NCI-H748 (cell line): ENCODE measurements around the gene PFKFB4.
A peak's percentile ranks its signal among the peaks of the same experiment; 100 is the strongest.
"Not testable (repeated sequence)": the region's sequence is repeated elsewhere in the genome, so short reads cannot be mapped to it uniquely, and the experiment has no call there.

Experiments used
- DNase-seq: peaks from one replicate; lab custom pipeline; 2025; ENCODE audit not compliant: unreplicated experiment; lab: John Stamatoyannopoulos, UW

The PFKFB4 gene

DNA sequence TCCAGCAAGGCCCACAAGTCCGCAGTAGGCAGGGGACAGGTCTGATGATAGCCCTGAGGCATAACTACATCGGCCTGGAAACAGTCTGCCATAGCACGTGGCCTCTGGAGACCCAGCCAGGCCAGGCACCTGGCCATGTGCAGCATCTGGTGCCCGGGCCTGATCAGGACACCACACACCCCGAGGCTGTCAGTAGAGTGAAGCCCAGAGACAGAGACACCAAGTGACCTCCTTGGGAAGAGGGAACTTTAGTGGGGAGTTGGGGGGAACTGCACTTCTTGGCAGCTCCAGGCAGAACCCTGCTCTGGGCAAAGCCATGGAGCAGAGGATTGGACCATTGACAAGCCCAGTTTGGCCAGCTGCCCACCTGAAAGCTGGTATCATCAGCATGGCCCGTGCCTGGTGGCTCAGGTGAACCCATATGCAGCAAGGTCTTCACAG, 53.9 kb downstream of the PFKFB4 start:
- DNase-seq: no peak

DNA sequence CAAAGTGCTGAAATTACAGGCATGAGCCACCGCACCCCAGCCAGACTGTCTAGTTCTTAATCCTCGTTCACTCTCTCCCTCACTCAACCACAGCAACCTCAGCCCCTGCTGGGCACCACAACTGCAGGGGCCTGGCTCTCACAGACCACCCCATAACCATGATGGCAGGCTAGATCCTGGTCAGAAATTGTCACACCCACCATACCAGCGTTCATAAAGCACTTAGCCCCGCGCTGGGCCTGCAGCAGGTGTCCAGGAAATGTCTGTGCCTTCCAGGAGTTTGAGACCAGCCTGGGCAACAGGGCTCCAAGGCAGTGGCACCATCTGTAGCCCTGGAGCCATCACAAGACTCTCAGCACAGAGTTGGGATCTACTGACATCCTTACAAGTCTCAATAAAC, 54.5 kb downstream of the PFKFB4 start:
- DNase-seq: no peak

DNA sequence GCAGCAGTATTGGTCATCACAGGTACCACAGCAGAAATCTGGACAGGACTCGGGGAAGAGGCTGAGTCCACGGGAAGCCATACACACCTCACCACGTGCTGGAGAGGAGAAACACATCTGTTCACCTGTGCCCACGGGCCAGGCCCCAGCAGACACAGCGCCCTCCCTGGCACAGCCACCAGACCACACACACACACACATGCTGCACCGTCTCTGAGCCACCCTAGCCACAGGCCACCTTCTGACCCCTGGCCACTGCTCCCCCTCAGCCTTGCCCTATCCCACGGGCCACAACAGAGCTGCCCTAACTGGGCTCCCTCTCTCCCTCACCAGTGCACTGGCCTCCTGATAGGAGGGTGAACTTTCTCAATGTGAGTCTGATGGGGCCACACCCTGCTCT, 55.4 kb downstream of the PFKFB4 start:
- no peak for DNase-seq

DNA sequence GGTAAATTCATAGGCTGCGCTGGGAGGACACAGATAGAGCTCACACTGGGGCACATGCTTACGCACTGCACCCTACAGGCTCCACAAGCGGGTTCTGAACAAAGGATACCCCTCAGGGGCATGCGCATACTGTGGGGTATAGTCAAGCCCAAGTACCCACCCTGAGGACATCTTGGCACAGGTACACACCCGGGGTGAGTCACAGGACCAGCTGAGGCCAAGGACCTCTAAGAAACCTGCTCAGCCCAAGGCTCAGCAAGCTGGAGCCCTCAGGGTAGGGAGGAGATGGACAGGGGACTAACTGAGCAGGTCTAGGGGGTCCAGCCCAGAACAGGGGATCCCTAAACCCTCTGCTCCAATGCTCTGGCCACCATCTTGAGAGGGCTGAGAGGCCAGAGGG, 55.9 kb downstream of the PFKFB4 start:
- no peak for DNase-seq

DNA sequence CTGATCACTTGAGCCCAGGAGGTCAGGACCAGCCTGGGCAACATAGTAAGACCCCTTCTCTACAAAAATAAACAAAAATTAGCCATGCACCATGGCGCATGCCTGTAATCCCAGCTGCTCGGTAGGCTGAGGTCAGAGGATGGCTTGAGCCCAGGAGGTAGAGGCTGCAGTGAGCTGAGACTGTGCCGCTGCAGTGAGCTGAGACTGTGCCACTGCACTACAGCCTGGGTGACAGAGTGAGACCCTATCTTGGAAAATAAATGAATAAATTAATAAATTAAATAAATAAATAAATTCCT, 63.5 kb downstream of the PFKFB4 start:
- no peak for DNase-seq

DNA sequence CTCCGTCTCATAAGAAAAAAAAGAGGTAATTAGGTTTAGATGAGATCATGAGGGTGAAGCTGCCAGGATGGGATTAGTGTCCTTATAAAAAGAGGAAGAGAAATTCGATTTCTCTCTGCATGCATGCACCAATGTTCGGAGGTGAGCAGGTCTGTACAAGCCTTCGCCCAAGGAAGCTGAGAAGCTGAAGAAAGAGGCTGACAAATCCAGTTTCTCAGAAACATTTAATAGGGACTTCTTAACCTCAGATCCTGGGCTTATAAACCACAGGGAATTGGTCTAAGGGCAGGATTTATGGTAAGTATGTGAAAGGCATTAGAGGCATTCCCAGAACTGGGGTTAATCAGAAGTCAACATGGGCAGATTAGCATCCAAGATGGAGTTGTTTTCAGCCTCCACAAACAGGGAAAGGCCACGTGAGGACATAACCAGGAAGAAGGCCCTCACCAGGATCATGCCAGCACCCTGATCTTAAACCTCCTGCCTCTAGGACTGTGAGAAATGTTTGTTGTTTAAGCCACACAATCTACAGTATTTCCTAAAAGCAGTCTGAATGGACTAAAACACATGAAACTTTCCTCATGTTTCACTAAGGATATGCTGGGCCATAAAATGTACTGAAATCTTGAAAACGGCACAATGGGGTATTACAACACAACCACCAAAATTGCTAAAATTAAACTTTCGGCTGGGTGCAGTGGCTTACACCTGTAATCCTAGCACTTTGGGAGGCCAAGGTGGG, 64.0 kb downstream of the PFKFB4 start:
- DNase-seq: no peak

DNA sequence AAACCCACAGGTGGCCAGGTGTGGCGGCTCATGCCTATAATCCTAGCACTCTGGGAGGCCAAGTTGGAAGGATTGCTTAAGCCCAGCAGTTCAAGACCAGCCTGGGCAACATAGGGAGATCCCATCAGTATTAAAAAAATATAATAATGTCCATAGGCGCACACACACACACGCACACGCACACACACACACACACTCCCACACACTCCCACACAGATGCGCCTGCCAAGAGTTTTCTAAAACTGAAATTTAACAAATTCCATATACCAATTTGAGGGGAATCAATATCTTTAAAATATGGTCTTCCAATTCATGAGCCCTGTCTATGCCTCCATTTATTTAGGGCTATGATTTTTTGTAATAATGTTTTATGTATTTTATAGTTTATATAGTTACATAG, 69.7 kb downstream of the PFKFB4 start:
- no peak for DNase-seq

DNA sequence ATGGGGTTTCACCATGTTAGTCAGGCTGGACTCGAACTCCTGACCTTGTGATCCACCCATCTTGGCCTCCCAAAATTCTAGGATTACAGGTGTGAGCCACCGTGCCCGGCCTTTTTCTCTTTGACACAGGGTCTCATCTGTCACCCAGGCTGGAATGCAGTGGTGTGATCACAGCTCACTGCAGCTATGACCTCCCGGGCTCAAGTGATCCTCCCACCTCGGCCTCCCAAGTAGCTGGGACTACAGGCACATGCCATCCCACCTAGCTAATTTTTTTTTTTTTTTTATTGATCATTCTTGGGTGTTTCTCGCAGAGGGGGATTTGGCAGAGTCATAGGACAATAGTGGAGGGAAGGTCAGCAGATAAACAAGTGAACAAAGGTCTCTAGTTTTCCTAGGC, 73.8 kb downstream of the PFKFB4 start:
- not testable (repeated sequence) for DNase-seq

DNA sequence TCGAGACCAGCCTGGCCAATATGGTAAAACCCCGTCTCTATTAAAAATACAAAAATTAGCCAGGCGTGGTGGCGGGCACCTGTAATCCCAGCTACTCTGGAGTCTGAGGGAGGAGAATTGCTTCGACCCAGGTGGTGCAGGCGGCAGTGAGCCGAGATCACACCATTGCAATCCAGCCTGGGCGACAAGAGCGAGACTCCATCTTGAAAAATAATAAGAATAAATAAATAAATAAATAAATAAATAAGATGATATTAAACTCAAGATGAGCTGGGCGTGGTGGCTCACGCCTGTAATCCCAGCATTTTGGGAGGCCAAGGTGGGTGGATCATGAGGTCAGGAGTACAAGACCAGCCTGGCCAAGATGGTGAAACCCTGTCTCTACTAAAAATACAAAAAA, 75.7 kb downstream of the PFKFB4 start:
- not testable (repeated sequence) for DNase-seq

DNA sequence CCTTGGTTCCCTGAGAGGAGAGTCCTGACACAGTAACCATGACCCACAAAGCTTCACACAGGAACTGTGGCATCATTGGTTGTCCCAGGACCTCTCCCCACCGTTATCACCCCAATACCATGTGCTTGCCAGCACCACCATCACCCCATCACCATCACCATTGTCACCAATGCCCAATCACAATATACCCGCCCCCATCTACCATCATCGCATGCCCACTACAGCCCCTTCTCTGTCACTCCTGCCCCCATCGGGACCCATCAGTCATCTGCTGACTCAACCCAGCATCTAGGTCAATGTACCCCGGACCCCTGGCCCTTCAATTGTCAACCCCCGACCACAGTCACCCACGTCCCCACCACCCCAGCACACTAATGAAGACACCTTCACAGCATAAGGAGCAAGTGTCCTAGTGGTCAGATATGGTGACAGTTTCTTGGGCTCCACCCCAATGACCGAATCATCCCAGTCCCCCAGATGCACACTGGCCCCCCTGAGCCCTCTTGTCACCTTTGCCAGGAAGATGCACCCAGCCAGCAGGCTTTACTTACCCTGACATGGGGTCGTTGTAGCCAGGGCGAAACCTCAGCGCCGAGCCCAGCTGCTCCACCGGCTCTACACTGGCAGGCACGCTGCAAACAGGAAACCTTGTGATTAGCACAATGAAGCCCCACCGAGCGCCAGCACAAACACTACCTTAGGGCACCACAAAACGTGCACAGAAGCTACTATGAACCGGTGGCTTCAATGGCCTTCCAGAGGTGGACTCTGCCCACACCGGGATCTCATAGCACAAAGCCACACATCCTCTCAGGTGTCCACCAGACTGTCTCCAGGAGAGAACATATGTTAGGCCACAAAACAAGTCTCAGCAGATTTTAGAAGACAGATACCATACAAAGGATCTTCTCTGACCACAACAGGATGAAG, 77.7 kb downstream of the PFKFB4 start:
- DNase-seq: no peak

DNA sequence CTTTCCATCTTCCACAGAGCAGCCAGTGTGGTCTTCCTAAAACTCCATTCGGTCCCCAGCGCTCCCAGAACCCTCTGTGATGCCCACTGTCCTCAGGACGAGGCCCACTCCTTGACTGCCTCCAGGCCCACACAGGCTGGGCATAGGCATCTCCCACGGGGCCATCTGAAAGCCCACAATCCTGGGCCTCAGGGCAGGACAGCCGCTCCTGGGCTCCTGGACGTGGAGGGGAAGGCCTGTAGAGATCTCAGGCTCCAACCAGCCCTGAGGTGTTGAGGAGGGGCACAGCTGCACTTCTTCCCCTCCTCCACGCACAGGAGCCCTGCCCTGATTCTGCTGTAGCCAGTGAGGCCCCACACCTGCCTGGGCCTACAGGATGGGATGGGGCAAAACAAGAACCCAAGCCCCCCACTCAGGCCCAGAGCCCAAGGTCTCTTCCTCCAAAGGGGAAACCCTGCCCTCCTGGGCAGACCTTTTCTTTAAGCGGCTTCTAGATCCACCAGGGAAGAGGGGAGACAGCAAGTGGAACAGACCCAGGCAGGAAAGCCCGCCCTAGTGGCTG, 78.6 kb downstream of the PFKFB4 start:
- DNase-seq: no peak

DNA sequence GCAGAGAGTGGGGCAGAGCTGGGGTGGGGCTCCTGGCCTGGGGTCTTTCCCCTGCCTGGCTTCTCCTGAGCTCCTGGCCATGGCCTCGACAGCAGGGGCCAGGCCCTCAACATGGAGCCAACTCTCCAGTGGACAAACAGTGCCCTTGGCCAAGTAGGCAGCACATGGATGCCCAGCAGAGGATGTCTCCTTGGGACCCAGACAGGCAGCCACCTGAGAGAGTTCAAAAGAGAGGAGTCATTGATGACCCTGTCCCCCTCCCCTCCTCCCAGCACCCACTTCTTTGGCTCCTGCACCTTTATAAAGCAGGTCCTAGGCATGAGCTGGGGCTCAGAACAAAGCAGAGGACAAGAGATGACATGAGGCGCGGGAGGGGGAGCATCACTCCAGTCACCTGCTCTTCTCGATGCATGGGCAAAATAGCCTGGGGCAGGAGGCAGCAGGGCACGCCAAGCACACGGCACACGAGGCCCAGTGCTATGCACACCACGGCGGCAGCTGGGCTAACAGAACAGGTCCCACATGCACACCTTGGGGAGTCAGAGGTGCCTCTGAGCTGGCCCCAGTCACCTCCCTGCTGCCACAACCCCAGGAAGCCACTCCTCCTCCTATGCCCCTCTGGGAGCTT, 80.1 kb downstream of the PFKFB4 start:
- no peak for DNase-seq

DNA sequence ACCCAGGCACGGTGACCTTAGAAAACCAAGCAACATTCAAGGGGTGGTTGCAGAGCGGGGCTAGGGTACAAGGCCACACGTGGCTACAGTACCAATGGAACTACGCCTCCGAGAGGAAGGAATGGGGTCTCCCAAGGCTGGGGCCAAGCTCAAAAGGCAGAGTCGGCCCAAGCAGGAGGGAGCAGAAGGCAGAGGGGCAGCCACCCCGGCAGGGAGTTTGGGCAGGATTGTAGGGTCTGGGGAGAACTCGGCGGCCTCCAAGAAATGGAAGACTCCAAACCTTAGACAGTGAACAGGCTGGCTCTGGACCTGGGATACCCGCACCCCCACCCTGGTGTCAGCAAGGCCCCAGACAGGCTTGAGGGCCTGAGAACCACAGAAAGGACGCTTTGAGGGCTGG, 81.4 kb downstream of the PFKFB4 start:
- no peak for DNase-seq

DNA sequence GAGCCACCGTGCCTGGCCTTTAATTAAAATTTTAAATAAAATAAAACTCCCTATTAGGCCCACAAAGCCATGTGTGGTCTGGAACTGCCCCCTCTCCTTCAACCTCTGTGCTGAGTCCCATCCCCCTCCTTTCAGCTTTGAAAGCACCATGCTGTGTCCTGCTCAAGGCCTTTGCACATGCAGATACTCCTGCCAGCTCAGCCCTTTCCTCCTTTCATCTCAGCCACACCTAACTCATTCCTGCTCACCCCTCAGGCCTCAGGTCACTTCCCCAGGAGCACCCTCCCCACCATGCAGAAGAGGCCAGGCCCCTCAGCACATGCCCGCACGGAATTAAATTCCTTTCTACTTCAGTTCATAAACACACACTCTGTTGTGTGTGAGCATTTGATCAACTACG, 82.0 kb downstream of the PFKFB4 start:
- DNase-seq: no peak

DNA sequence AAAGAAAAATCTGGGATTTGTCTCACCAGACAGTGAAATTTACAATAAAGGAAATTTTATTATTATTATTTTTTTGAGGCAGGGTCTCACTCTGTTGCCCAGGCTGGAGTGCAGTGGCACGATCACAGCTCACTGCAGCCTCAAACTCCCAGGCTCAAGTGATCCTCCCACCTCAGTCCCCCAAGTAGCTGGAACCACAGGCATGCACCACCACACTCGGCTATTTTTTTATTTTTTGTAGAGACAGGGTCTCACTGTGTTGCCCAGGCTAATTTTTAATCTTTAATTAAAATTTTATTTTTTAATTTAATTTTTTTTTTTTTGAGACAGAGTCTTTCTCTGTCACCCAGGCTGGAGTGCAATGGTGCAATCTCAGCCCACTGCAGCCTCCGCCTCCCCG, 82.6 kb downstream of the PFKFB4 start:
- not testable (repeated sequence) for DNase-seq

DNA sequence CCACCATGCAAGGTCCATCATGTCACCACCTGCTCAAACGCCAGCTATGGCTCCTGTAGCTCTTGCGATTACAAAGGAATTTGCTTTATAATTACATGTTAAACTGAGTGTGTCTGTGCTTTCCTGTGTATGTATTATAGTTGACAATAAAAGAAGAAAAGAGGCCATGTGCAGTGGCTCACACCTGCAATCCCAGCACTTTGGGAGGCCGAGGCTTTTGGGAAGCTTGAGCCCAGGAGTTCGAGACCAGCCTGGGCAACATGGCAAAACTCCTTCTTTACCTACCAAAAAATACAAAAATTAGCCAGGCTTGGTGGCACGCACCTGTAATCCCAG, 83.0 kb downstream of the PFKFB4 start:
- DNase-seq: no peak

DNA sequence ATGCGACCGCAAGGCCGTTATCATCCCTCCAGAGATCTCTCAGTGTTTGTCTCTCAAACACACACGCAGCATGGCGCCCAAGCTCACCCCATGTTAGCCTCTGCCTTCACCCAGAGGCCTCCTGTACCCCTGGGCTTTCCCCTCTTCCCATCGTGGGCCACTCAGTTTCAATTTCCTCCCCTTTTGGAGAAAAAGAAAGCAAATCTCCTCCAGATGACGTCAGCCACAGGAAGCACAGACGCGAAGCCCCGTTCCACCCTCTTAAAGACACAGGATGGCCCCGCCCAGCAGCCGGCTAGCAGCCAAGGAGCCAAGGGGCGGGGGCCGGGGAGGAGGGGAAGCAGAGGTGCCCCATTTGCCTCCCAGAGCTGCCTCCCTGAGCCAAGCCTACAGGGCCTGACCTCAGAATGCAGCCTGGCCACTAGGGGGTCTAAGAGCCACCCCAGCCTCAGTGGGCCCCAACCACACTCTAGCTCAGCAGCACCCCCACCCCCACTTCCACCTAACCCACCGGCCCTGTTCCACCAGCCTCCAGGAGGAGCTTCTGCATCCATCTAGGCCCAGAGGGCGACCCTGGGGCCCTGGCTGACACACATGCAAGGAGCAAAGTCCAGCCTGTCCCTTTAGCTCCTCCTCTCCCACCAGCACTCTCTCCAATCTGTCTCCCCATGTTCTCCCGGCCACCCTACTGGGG, 83.5 kb downstream of the PFKFB4 start:
- DNase-seq: peak; percentile 75

DNA sequence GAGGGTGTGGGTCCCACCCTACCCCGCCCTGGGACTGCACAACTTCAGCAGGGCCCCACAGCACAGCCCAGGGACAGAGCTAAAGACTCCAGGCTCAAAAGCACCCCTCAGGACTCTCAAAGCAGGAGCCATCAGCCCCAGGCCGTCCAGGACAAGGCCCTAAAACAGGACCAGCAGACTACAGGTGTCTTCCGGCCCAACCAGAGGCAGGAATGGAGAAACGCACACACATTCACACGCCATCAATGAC, 84.0 kb downstream of the PFKFB4 start:
- DNase-seq: no peak

DNA sequence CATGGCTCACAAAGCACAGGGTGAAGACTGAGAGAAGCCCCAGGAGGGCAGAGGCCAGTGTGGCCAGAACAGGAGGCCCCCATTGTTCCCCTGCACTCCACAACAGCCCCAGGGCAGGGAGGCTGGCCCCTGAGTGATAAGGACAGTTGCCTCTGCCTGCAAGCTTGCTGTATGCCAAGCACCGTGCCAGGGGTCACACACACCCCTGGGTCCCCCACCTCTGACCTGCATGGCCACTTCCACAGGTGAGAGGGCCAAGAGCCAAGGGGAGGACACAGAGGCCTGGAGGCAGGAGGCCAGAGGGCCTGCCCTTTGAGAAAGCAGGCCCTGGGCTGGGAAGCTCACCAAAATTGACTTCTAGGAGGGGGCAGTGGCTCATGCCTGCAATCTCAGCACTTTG, 86.3 kb downstream of the PFKFB4 start:
- DNase-seq: no peak

DNA sequence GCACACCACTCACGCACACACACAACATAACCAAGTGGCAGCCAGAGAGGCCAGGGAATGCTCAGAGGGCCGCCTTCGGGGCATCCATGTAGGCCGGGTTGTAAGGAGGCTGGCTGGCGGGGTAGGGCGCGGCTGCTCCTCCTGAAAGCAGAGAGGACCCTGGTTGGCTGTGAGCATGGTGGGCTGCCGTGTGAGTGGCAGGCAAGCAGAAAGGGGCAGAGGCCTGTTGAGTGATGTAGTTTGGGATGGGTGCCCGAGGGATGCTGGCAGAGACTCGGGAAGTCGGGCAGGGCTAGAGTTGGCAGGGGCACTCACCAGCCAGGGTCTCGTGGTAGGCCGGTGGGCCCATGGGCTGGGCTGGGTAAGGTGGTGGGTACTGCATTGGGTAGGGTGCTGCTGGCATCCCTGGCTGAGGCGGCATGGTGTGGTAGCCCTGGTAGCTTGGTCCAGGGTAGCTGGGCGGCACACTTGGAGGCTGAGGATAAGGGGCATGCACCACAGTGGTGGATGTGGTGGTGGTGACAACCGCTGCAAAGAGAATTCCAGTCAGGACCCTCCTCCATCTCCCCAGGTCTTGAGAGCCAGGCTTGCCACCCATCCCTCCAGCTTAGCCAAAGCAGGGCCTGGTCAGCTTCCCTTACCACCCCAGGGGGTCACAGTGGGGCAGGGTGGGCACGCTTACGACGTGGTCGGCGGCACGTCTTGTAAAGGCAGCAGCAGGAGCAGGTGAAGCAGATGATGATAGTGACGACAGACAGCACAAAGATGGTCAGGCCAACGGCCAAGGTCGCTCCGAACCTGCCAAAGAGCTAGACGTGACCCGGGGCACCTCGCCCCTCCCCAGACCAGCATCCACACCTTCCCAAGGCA, 87.3 kb downstream of the PFKFB4 start:
- DNase-seq: no peak

DNA sequence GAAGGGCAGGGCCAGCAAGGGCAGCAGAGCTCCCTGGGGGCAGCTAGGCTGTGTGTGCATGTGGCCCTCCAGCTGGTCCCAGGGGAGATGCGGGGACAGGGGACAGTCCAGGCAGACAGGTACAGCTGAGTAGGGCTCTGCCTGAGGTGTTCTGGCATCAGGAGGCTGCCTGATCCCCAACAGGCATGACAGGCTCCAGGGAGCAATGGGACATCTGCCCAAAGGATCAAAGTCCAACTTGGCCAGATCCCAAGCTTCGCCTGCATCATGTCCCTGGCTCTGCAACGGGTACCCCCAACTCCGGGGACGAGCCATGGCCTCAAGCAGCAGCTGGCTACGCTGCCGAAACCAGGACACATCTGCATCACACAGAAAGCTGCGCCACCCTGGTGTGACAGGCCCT, 88.3 kb downstream of the PFKFB4 start:
- no peak for DNase-seq
